Mesenteric fat pad (tissue), 1 donor: Measurements from ENCODE around the gene BCAR3. TPM values are rescaled to one million over a fixed set of nuclear protein-coding genes. Genes with fewer than 3 reads are reported as not detected.

Experiments used
- DNase-seq: peaks from one replicate; pipeline ENCODE4 v3.0.0-alpha.2; 2020; ENCODE audit warnings: low spot score
- total RNA-seq: library from RNA; stranded (reverse); fragmentation: NEBNext Ultra II Directional; extraction: Animal tissue kit (Norgen Biotek cat#: 25700); gene quantifications from one replicate; pipeline ENCODE4 v1.2.1, GENCODE V29; 2021
- donor health status: DM: yes; HTN: yes; CAD: no.

Gene BCAR3
- total RNA-seq, 1 donor from 2014 or later = 30.3 TPM

GRCh38 chr1:93616996-93617669 lies 64.5 kb downstream of the BCAR3 start:
- no peak for DNase-seq

- DNase-seq = no peak
Observed at GRCh38 chr1:93616221-93616995, 65.2 kb downstream of the BCAR3 start.

- DNase-seq = no peak
Observed at GRCh38 chr1:93615582-93616150, 66.0 kb downstream of the BCAR3 start.

- DNase-seq = no peak
Observed at GRCh38 chr1:93614986-93615581, 66.6 kb downstream of the BCAR3 start.

GRCh38 chr1:93614541-93614940 lies 67.1 kb downstream of the BCAR3 start:
- DNase-seq = no peak

- no peak for DNase-seq
Observed at GRCh38 chr1:93613898-93614297, 67.7 kb downstream of the BCAR3 start.

GRCh38 chr1:93612510-93612909 lies 69.1 kb downstream of the BCAR3 start:
- no peak for DNase-seq

GRCh38 chr1:93611668-93612067 lies 70.0 kb downstream of the BCAR3 start:
- no peak for DNase-seq

GRCh38 chr1:93609536-93609935 lies 72.1 kb downstream of the BCAR3 start:
- DNase-seq = peak; percentile 82

GRCh38 chr1:93608187-93609109 lies 73.2 kb downstream of the BCAR3 start:
- DNase-seq = peak; percentile 74

- peak; percentile 59 for DNase-seq
Observed at GRCh38 chr1:93607814-93608186, 73.8 kb downstream of the BCAR3 start.

- peak; percentile 9 for DNase-seq
Observed at GRCh38 chr1:93605812-93606512, 75.7 kb downstream of the BCAR3 start.

- DNase-seq = peak; percentile 22
Observed at GRCh38 chr1:93605026-93605568, 76.5 kb downstream of the BCAR3 start.

GRCh38 chr1:93604411-93604810 lies 77.2 kb downstream of the BCAR3 start:
- DNase-seq = no peak

- peak; percentile 6 for DNase-seq
Observed at GRCh38 chr1:93603601-93604000, 78.0 kb downstream of the BCAR3 start.

GRCh38 chr1:93603106-93603505 lies 78.5 kb downstream of the BCAR3 start:
- DNase-seq = peak; percentile 43

- peak; percentile 33 for DNase-seq
Observed at GRCh38 chr1:93602101-93602500, 79.5 kb downstream of the BCAR3 start.

GRCh38 chr1:93601686-93602085 lies 80.0 kb downstream of the BCAR3 start:
- peak; percentile 24 for DNase-seq

- peak; percentile 68 for DNase-seq
Observed at GRCh38 chr1:93600663-93601062, 81.0 kb downstream of the BCAR3 start.

- peak; percentile 35 for DNase-seq
Observed at GRCh38 chr1:93599479-93599878, 82.2 kb downstream of the BCAR3 start.
